T-helper 1 cell treated with Interleukin-12 subunit alpha and Interleukin-12 subunit beta and Interleukin-4 antibody, amounts not matched to agents 30 μg/mL and 1 μg/mL, for 36 hours (primary cell): ENCODE measurements around the gene ALPL.

ENCODE experiments used
- H3K27ac Mint-ChIP-seq: one replicate; pipeline ENCODE4 v1.8.0; 2021; ENCODE audit warnings: mild to moderate bottlenecking, mixed read lengths
- H3K27me3 Mint-ChIP-seq: one replicate; pipeline ENCODE4 v1.8.0; 2021; ENCODE audit warnings: low read depth, mixed read lengths
- H3K36me3 Mint-ChIP-seq: one replicate; pipeline ENCODE4 v1.8.0; 2021; ENCODE audit warnings: low read depth, mixed read lengths
- H3K4me1 Mint-ChIP-seq: one replicate; pipeline ENCODE4 v1.8.0; 2021; ENCODE audit warnings: low read depth, mixed read lengths
- H3K4me3 Mint-ChIP-seq: one replicate; pipeline ENCODE4 v1.8.0; 2021; ENCODE audit warnings: mild to moderate bottlenecking, moderate library complexity, mixed read lengths
- H3K9me3 Mint-ChIP-seq: one replicate; pipeline ENCODE4 v1.8.0; 2021; ENCODE audit warnings: mixed read lengths

Gene ALPL

DNA sequence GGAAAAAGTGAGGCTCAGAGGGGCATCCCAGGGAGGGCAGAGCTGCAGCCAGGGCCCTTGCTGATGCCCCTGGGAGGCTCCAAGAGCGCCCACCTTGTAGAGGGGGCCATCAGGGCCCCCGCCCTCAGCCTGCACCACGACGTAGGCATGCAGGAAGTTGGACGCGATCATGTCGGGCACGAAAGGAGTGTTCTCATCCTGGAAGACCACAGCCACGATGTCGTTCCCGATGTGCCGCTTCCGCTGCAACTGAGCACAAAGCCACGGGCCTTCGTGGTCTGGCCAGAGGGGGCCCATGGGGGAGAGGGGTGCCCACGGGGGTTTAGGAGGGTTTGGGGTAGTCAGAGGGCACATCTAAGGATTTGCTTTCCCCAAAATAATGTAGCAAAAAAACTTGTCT lies 100.8 kb downstream of the ALPL start:
- peaks cover 11% of the 10 kb centered on the region for H3K4me1 Mint-ChIP-seq

DNA sequence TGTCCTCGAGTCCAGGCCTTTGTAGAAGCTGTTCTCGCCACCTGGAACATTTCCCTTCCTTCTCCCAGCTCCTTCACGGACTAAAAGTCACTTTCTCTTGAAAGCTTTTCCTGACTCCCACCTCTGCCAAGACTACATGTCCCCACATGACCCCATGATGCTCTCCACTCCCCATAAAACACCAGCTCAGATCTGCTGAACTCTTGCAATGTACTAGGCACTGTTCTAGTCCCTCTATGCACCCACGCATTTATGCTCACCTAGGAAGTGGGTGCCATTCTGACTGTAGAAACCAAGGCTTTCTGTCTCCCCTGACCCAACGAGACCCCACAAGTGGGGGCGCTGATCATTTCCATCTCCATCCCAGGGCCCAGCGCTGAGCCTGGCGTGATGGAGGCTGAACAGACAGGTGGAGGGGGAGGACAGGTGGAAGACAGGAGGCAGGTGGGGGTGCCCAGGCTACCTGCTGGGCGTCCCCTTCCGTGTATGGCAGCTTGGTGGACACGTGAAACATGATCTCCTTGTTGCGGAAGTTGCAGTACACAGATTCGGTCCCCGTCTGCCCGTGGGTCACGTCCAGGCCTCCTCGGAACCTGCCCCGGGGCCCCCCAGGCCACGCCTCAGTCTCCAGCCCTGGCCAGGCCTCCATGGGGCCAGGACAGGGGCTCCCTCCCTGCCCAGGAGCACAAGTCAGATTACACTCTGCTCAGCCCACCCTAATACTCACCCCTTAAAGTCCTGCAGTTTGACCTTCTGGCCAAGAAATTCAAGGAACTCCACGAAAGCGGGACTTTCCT lies 102.0 kb downstream of the ALPL start:
- peaks cover 11% of the 10 kb centered on the region for H3K4me1 Mint-ChIP-seq
- H3K9me3 Mint-ChIP-seq, result no peaks in the 10 kb centered on the region
- H3K4me3 Mint-ChIP-seq, result no peak overlapping the region
- no peaks in the 10 kb centered on the region for H3K27me3 Mint-ChIP-seq
- no peaks in the 10 kb centered on the region for H3K36me3 Mint-ChIP-seq
- no peak overlapping the region for H3K27ac Mint-ChIP-seq

More for the DNA sequence above, 100.8 kb downstream of the ALPL start:
- Mint-ChIP-seq H3K4me3 (no peak overlapping the region), H3K27me3 (no peaks in the 10 kb centered on the region), H3K36me3 (no peaks in the 10 kb centered on the region), H3K27ac (no peak overlapping the region), H3K9me3 (no peaks in the 10 kb centered on the region)

DNA sequence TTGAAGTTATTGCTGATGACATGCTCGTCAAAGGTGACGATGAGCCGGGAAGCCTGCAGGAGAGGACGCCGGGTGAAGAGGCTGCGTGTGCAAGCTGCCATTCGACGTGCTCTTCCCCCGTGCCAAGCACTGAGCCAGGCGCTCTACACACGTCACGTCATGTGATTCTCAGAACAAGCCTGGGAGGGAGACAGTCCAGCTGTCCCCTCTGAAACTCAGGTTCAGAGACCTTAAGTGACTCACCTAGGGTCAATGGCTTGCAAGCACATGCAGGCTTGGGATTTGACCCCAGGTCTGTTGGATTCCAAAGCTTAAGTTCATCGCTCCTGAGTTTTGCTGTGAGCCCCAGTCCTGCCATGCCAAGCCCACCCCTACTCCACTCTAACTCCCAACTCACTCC lies 102.8 kb downstream of the ALPL start:
- no peak overlapping the region for H3K4me3 Mint-ChIP-seq
- H3K36me3 Mint-ChIP-seq, result no peaks in the 10 kb centered on the region
- H3K27ac Mint-ChIP-seq, result no peak overlapping the region
- H3K27me3 Mint-ChIP-seq, result no peaks in the 10 kb centered on the region
- H3K9me3 Mint-ChIP-seq, result no peaks in the 10 kb centered on the region
- peaks cover 11% of the 10 kb centered on the region for H3K4me1 Mint-ChIP-seq

DNA sequence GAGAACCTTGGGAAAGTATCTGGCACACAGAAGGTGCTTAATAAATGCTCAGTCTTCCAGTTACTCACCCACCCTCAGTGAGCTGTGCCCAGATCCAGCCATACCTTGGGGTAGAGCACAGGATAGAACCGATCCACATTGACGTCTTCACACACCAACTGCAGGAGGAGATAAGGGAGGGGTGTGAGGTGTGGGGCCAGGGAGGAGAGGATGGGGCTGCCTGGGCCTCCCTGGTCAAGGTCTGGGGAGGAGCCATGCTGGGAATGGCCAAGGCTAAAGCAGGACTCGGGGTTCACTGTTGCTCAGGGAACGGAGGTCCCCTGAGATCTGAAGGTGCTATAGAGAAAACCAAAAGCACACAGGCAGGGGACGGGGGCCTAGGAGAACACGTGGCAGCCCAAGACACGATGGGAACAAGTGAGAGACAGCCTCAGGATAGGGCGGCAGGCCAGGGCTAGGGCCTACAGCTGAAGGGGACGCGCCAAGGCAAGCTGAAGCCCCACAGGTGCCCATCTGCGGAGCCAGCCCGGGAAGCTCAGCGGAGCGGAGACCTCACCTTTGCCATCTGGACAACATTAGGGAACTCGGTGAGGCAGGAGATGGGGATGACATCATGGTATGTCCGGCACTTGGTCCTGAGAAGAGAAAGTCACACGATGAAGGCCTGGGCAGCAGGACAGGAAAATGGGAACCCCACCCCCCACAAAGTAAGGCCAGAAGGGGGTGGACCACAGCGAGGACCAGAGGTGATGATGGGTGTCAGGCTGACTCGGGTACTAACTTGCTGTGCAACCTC lies 104.0 kb downstream of the ALPL start:
- Mint-ChIP-seq H3K4me3 (no peak overlapping the region), H3K27ac (no peak overlapping the region), H3K27me3 (no peaks in the 10 kb centered on the region), H3K36me3 (no peaks in the 10 kb centered on the region), H3K4me1 (no peaks in the 10 kb centered on the region), H3K9me3 (no peaks in the 10 kb centered on the region)

DNA sequence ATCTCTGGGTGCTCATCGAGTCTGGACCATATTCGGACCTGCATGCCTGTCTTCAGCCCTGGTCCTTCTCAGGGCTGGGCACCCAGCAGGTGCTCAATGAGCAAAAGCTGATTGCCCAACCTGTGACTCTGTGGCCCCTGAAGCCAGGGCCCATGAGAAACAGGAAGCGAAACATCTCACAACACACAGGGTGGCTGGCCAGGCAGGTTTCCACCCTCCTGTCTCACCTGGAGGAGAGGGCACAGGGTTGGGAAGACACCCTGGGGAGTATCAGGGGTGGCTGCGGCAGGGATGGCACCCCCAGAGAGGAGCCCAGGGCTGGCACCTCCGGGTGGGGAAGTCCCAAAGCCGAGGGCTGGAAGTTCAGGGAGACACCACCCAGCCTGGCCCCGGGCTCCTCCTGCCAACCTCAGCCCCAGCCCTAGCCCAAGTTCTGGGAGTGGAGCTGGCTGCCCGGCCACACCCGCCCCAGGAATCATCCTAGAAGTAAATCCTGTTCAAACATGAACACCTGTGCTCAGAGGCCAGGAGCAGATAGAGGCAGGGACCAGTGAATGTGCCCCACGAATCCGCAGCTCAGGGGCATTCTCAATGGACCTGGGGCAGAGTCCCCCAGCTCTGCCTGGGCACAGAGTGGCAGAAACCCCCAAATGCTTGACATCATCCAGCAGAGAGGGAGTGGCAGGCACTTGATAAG lies 105.3 kb downstream of the ALPL start:
- no peaks in the 10 kb centered on the region for H3K4me1 Mint-ChIP-seq
- H3K4me3 Mint-ChIP-seq, result no peak overlapping the region
- H3K36me3 Mint-ChIP-seq, result no peaks in the 10 kb centered on the region
- H3K9me3 Mint-ChIP-seq, result no peaks in the 10 kb centered on the region
- no peak overlapping the region for H3K27ac Mint-ChIP-seq
- H3K27me3 Mint-ChIP-seq, result no peaks in the 10 kb centered on the region

DNA sequence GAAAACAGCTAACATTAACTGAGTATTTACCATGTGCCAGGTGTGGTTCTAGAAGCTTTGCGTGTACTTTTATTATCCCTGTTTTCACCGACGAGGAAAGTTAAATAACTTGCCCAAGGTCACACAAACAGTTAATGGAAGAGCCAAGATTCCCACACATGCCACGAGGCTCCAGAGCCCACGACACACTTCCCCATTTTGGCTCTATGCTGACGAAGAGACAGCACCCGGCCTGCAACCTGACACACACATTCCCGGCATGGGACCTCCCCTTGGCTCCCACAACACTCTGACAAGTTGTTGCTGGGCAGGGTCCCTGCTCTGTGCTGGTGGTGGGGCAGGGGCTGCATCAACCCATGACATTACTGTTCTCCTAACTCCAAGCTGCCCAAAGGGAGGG lies 107.1 kb downstream of the ALPL start:
- H3K27ac Mint-ChIP-seq, result no peak overlapping the region
- no peaks in the 10 kb centered on the region for H3K36me3 Mint-ChIP-seq
- H3K4me1 Mint-ChIP-seq, result peaks cover 3% of the 10 kb centered on the region
- H3K27me3 Mint-ChIP-seq, result peaks cover 8% of the 10 kb centered on the region
- H3K9me3 Mint-ChIP-seq, result no peaks in the 10 kb centered on the region
- no peak overlapping the region for H3K4me3 Mint-ChIP-seq

DNA sequence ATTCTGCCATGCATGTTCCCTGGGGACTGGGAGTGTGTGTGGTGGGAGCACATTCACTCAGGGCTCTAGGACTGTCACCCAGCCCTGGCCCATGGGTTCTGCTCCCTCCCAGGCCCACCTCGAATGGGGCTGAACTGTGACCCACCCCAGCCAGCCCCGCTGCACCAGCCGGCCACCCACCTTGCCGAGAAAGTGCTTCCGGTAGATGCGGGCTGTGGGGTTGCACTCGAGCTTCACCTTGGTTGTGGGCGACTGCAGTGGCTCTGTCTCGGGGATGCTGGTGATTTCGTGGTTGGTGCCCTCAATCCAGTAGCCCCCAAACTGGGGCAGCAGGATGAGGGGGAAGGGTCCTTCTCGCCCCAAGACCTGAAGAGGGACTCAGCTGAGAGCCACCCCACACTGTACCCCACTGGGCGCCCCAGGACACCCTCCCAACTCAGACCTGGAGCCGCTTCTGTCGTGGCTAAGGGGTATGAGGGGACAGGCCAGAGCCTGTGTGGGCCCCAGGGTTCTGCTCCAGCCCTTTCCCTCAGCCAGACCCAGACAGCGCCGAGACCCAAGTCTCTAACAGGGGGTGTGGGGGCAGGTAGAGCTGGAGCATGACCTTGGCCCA lies 108.0 kb downstream of the ALPL start:
- Mint-ChIP-seq H3K9me3 (no peaks in the 10 kb centered on the region), H3K4me1 (peaks cover 7% of the 10 kb centered on the region), H3K36me3 (no peaks in the 10 kb centered on the region), H3K27me3 (peaks cover 13% of the 10 kb centered on the region), H3K4me3 (no peak overlapping the region), H3K27ac (no peak overlapping the region)

DNA sequence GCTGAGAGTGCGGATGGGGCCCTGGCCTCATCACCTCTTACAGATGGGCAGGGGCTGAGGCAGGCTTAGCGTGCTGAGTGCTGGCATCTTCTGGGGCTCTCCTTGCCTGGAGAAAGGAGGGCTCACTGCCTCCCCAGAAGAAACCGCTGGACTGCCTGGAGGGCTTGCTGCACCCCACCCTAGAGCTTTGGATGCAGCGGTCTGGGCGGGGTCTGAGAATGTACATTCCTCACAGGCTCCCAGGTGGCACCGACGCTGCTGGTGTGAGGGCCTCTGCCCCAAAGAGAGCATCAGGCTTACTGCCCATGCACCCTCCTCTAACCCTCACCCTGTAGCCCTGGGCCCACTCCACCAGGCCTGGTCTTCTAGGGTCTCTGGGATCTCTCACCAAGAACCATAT lies 108.8 kb downstream of the ALPL start:
- Mint-ChIP-seq H3K4me1 (peaks cover 8% of the 10 kb centered on the region), H3K9me3 (no peaks in the 10 kb centered on the region), H3K4me3 (no peak overlapping the region), H3K36me3 (no peaks in the 10 kb centered on the region), H3K27ac (no peak overlapping the region), H3K27me3 (peaks cover 13% of the 10 kb centered on the region)

DNA sequence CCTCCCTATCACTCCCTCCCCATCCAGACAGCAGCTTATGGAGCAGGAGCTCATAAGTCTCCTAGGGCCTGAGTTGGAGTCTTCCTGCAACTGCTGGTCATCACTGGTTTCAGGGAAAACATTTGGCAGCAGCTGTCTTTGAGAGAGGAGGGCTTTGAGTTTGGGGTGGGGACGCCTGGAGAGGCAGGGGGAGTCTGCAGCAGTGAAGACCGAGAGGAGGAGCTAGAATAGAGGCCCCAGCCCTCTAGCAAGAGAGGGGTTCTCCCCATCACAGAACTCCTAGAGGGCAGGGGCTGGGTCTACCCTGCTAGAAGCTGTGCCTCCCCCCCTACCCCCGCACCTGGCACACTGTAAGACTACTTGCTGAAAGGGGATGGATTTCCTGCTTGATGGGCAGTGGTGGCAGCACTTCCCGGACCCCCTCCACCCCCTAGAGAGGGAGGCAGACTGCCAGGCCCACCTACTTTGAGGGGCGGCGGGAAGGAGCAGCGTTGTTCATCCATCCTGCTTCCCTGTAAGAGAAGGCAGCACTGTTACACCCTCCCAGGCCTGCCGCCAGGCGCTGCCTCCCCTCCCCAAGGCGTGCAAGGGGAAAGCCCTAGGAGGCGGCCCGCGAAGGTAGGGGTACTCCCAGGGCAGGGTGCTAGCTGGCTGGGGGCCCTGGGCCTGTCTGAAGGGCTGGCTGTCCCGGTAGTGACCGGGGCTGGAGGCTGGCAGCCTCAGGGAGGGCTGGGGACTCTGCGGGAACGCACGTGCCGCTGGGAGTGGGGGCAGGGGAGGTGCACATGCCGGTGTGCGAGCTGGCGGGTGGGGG lies 109.5 kb downstream of the ALPL start:
- Mint-ChIP-seq H3K4me1 (peaks cover 8% of the 10 kb centered on the region), H3K27ac (no peak overlapping the region), H3K36me3 (no peaks in the 10 kb centered on the region), H3K27me3 (peaks cover 13% of the 10 kb centered on the region), H3K9me3 (no peaks in the 10 kb centered on the region), H3K4me3 (no peak overlapping the region)

DNA sequence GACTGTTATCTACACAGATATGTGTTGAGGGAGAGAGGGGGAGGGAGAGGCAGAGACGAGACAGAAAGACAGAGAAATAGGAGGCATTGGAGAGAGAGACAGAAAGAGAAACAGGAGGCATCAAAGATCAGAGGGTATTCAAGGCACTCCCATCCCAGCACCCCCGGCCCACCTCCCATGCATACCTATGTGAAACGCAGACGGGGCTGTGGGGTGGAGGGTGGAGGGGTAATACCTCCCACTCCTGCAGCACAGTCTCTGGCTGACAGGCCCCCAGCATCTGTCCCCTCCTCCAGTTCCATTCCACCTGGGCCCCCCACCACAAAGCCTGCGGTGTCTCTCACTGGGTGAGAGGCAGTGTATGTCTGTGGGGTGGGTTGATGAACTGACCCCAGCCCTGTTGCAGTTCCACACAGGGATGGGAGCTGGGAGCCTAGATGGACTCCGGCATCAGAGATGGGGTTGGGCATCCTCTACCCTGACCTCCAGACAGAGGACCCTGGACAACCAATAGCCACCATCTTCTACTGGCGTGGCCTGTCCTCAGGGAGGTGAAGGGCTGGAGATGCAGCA lies 110.2 kb downstream of the ALPL start:
- H3K4me3 Mint-ChIP-seq, result no peak overlapping the region
- H3K36me3 Mint-ChIP-seq, result no peaks in the 10 kb centered on the region
- H3K9me3 Mint-ChIP-seq, result no peaks in the 10 kb centered on the region
- H3K27ac Mint-ChIP-seq, result no peak overlapping the region
- H3K27me3 Mint-ChIP-seq, result peaks cover 13% of the 10 kb centered on the region
- H3K4me1 Mint-ChIP-seq, result peaks cover 8% of the 10 kb centered on the region

DNA sequence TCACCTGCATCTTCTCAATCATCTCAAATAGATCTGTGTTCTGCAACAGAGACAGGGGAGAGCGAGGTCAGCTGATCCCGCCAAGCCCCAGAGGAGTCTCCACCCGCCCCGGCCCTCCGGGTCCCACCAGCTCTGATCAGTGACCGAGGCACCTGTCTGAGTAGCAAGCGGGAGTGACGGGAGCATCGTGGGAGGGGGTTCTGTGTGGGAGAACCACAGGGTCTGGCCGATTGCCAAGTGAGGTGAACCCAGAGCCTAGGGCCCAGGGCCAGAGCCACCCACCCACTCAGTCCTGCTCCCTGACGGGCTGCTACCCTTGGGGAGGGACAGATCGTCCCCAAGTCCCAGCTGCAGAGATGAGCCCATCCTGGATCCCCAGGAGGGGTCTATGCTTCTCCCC lies 110.8 kb downstream of the ALPL start:
- Mint-ChIP-seq H3K36me3 (no peaks in the 10 kb centered on the region), H3K27me3 (peaks cover 13% of the 10 kb centered on the region), H3K4me1 (peaks cover 8% of the 10 kb centered on the region), H3K9me3 (no peaks in the 10 kb centered on the region), H3K27ac (no peak overlapping the region), H3K4me3 (no peak overlapping the region)

DNA sequence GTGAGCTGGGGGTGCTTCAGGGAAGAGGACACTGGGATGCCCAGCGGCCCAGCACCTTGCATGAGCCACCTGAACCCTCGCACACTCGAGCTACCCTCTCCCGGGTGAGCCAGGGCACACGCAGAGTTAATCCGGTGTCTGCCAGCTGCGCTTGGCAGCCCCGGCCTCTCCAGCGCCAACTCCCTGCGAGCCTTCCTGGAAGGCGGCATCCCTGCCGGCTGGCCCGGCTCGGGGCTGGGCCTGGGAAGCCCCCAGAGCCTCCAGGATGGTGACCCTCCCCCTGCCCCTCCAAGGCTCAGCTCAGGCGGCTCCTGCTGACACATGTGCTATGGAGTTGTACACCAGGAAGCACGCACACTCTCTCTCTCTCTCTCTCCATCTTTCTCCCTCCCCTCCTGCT lies 111.3 kb downstream of the ALPL start:
- H3K27ac Mint-ChIP-seq, result no peak overlapping the region
- no peaks in the 10 kb centered on the region for H3K36me3 Mint-ChIP-seq
- H3K4me1 Mint-ChIP-seq, result peaks cover 8% of the 10 kb centered on the region
- no peaks in the 10 kb centered on the region for H3K9me3 Mint-ChIP-seq
- peaks cover 13% of the 10 kb centered on the region for H3K27me3 Mint-ChIP-seq
- no peak overlapping the region for H3K4me3 Mint-ChIP-seq

DNA sequence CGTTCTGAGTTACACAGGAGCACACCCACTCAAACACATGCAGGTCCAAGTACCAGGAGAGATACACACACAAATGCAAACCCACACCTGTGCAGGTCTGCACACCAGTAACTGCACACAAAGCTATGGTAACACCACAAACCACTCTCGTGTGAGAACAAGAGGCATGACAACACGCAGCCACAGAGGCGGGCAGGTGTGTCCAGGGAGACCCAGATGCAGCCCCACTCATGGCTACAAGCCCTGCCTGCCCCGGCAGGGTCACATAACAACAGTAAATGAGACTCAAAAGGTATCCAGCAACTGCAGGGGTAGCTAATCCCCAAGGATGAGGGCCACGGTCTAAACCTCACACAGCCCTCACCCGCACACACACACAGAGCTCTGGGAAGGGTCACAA lies 111.8 kb downstream of the ALPL start:
- Mint-ChIP-seq H3K9me3 (no peaks in the 10 kb centered on the region), H3K27ac (no peak overlapping the region), H3K27me3 (peaks cover 13% of the 10 kb centered on the region), H3K4me1 (peaks cover 8% of the 10 kb centered on the region), H3K4me3 (no peak overlapping the region), H3K36me3 (no peaks in the 10 kb centered on the region)
